Thymus (tissue), 11 donors: ENCODE results near the gene DMBX1. TPM values are rescaled to one million over a fixed set of nuclear protein-coding genes. Genes with fewer than 3 reads are reported as not detected.

Experiments
- DNase-seq, 9 donors: peaks; one replicate each; pipeline ENCODE4 v3.0.0-alpha.2; 2013; ENCODE audit warnings: low spot score in 9 of 9, low read depth in 6 of 9, missing footprints in 1 of 9
- H3K27ac ChIP-seq, 2 donors: one replicate each; pipeline ENCODE4 v1.5.1; 2013; ENCODE audit warnings: control low read depth in 1 of 2, low read depth in 1 of 2, low read length in 1 of 2, mild to moderate bottlenecking in 1 of 2, moderate library complexity in 1 of 2
- H3K27me3 ChIP-seq, 2 donors: one replicate each; pipeline ENCODE4 v1.5.1; 2013; ENCODE audit warnings: low read length in 1 of 2; ENCODE audit not compliant: control insufficient read depth in 2 of 2, insufficient read depth in 1 of 2
- H3K36me3 ChIP-seq, 2 donors: one replicate each; pipeline ENCODE4 v1.5.1; 2013; ENCODE audit warnings: low read length in 1 of 2, mild to moderate bottlenecking in 1 of 2, moderate library complexity in 1 of 2; ENCODE audit not compliant: control insufficient read depth in 2 of 2, insufficient read depth in 2 of 2
- H3K4me1 ChIP-seq, 2 donors: one replicate each; pipeline ENCODE4 v1.5.1; 2013; ENCODE audit warnings: low read length in 2 of 2; ENCODE audit not compliant: control insufficient read depth in 2 of 2, insufficient read depth in 2 of 2
- H3K4me3 ChIP-seq, 2 donors: one replicate each; pipeline ENCODE4 v1.5.1; 2013; ENCODE audit warnings: low read length in 2 of 2, control low read depth in 1 of 2, mild to moderate bottlenecking in 1 of 2
- H3K9me3 ChIP-seq, 2 donors: one replicate each; pipeline ENCODE4 v1.5.1; 2013; ENCODE audit warnings: low read length in 1 of 2, mild to moderate bottlenecking in 1 of 2; ENCODE audit not compliant: control insufficient read depth in 2 of 2, insufficient read depth in 1 of 2
- WGBS: extraction: QIAGEN DNeasy Blood & Tissue Kit; methylation state at CpG from one replicate; pipeline ENCODE4 v1.1.7; 2013; 5-methylcytosine and 5-hydroxymethylcytosine counted together
- polyA plus RNA-seq: library from polyadenylated mRNA; stranded (reverse); fragments of 200-250 nt; gene quantifications from one replicate; pipeline ENCODE4 v1.2.3, GENCODE V29; 2013
- total RNA-seq: library from RNA; stranded (reverse); fragments of 120-200 nt; gene quantifications from one replicate; pipeline ENCODE4 v1.2.4, GENCODE V29; 2013
- donor health status: healthy.

DMBX1 gene
- total and polyA plus RNA-seq, 2 donors, result 0.05 to 0.21 TPM

- peaks cover 0 to 2% of the 10 kb centered on the region in 2 donors for H3K9me3 ChIP-seq
- H3K4me3 ChIP-seq, result no peak overlapping the region
- DNase-seq, result no peak
- peaks cover 2 to 3% of the 10 kb centered on the region in 2 donors for H3K4me1 ChIP-seq
- no peak overlapping the region for H3K27ac ChIP-seq
- peaks cover 78 to 99% of the 10 kb centered on the region in 2 donors for H3K27me3 ChIP-seq
- 78% methylated on average over 8 of the region's 8 CpGs for WGBS
- no peaks in the 10 kb centered on the region for H3K36me3 ChIP-seq
Observed at GRCh38 chr1:46486432-46487015, 3.1 kb upstream of the DMBX1 start.

- H3K27ac ChIP-seq, result no peak overlapping the region
- no peak for DNase-seq
- peaks cover 0 to 2% of the 10 kb centered on the region in 2 donors for H3K9me3 ChIP-seq
- no peaks in the 10 kb centered on the region for H3K36me3 ChIP-seq
- H3K4me1 ChIP-seq, result peaks cover 2 to 3% of the 10 kb centered on the region in 2 donors
- WGBS, result 25% methylated on average over 7 of the region's 7 CpGs
- H3K4me3 ChIP-seq, result no peak overlapping the region
- H3K27me3 ChIP-seq, result peaks cover 80 to 100% of the 10 kb centered on the region in 2 donors
Observed at GRCh38 chr1:46487818-46488218, 1.8 kb upstream of the DMBX1 start.

- Histone ChIP-seq H3K9me3 (peaks cover 0 to 2% of the 10 kb centered on the region in 2 donors), H3K4me3 (no peak overlapping the region), H3K27me3 (peaks cover 87 to 100% of the 10 kb centered on the region in 2 donors), H3K36me3 (no peaks in the 10 kb centered on the region), H3K27ac (no peak overlapping the region), H3K4me1 (peaks cover 2 to 3% of the 10 kb centered on the region in 2 donors)
- WGBS, result 15% methylated on average over 24 of the region's 24 CpGs
- no peak for DNase-seq
Observed at GRCh38 chr1:46488343-46489168, 1.1 kb upstream of the DMBX1 start.

- peaks cover 88 to 100% of the 10 kb centered on the region in 2 donors for H3K27me3 ChIP-seq
- no peaks in the 10 kb centered on the region for H3K36me3 ChIP-seq
- DNase-seq, result no peak
- WGBS, result 4% methylated on average over 35 of the region's 35 CpGs
- peak overlapping the region in 1 of 2 donors; percentile 16 for H3K4me3 ChIP-seq
- H3K9me3 ChIP-seq, result peaks cover 0 to 2% of the 10 kb centered on the region in 2 donors
- no peak overlapping the region for H3K27ac ChIP-seq
- peaks cover 2 to 3% of the 10 kb centered on the region in 2 donors for H3K4me1 ChIP-seq
Observed at GRCh38 chr1:46489169-46489637, 433 bp upstream of the DMBX1 start.

GRCh38 chr1:46490406-46490655, 695 bp downstream of the DMBX1 start:
- Histone ChIP-seq H3K4me1 (peaks cover 2 to 3% of the 10 kb centered on the region in 2 donors), H3K27me3 (peaks cover 94 to 100% of the 10 kb centered on the region in 2 donors), H3K27ac (no peak overlapping the region), H3K4me3 (no peak overlapping the region), H3K36me3 (no peaks in the 10 kb centered on the region), H3K9me3 (peaks cover 0 to 2% of the 10 kb centered on the region in 2 donors)
- no peak for DNase-seq
- WGBS, result 7% methylated on average over 25 of the region's 25 CpGs

GRCh38 chr1:46490656-46491442, 1.2 kb downstream of the DMBX1 start:
- Histone ChIP-seq H3K36me3 (no peaks in the 10 kb centered on the region), H3K4me3 (no peak overlapping the region), H3K27ac (no peak overlapping the region), H3K9me3 (peaks cover 0 to 2% of the 10 kb centered on the region in 2 donors), H3K27me3 (peaks cover 92 to 100% of the 10 kb centered on the region in 2 donors), H3K4me1 (peaks cover 2 to 3% of the 10 kb centered on the region in 2 donors)
- no peak for DNase-seq
- WGBS, result 6% methylated on average over 50 of the region's 50 CpGs

- no peak for DNase-seq
- Histone ChIP-seq H3K36me3 (no peaks in the 10 kb centered on the region), H3K4me3 (no peak overlapping the region), H3K9me3 (peaks cover 0 to 2% of the 10 kb centered on the region in 2 donors), H3K27me3 (peaks cover 83 to 100% of the 10 kb centered on the region in 2 donors), H3K4me1 (peaks cover 2 to 3% of the 10 kb centered on the region in 2 donors), H3K27ac (no peak overlapping the region)
- 12% methylated on average over 25 of the region's 25 CpGs for WGBS
Observed at GRCh38 chr1:46491443-46492268, 2.0 kb downstream of the DMBX1 start.

- DNase-seq, result no peak
Observed at GRCh38 chr1:46492269-46492853, 2.7 kb downstream of the DMBX1 start.

More at GRCh38 chr1:46492269-46492853, 2.7 kb downstream of the DMBX1 start:
- peaks cover 0 to 2% of the 10 kb centered on the region in 2 donors for H3K9me3 ChIP-seq
- no peak overlapping the region for H3K27ac ChIP-seq
- H3K4me1 ChIP-seq, result peaks cover 2 to 3% of the 10 kb centered on the region in 2 donors
- WGBS, result 12% methylated on average over 11 of the region's 11 CpGs
- H3K36me3 ChIP-seq, result no peaks in the 10 kb centered on the region
- peaks cover 77 to 96% of the 10 kb centered on the region in 2 donors for H3K27me3 ChIP-seq
- no peak overlapping the region for H3K4me3 ChIP-seq
